ENCODE data around the gene TMEM187. TPM values are rescaled to one million over a fixed set of nuclear protein-coding genes. Genes with fewer than 3 reads are reported as not detected.

Gene TMEM187
- total RNA-seq, 1 donor from 2014 or later = 140 TPM

GRCh38 chrX:154019633-154020528 is 47.3 kb downstream of the TMEM187 start, which contains the start of gene IRAK1:
IRAK1 (minus strand) TSS chrX:154019902; CDS start chrX:154019812, 90 bp downstream.
- peak; percentile 44 for DNase-seq (ENCODE audit: low spot score)

GRCh38 chrX:154020536-154021115 is 48.1 kb downstream of the TMEM187 start:
- no peak for DNase-seq (ENCODE audit: low spot score)

- peak; percentile 45 for DNase-seq (ENCODE audit: low spot score)
These were observed 48.6 kb downstream of the TMEM187 start for GRCh38 chrX:154021131-154021611.

GRCh38 chrX:154022108-154022507 is 49.6 kb downstream of the TMEM187 start:
- DNase-seq (ENCODE audit: low spot score) = no peak

- DNase-seq (ENCODE audit: low spot score) = no peak
These were observed 50.9 kb downstream of the TMEM187 start for GRCh38 chrX:154023276-154024000.

GRCh38 chrX:154024271-154024670 is 51.7 kb downstream of the TMEM187 start:
- DNase-seq (ENCODE audit: low spot score) = no peak

- no peak for DNase-seq (ENCODE audit: low spot score)
These were observed 52.7 kb downstream of the TMEM187 start for GRCh38 chrX:154025230-154025629.

- DNase-seq (ENCODE audit: low spot score) = no peak
These were observed 53.8 kb downstream of the TMEM187 start for GRCh38 chrX:154026136-154027021.

- DNase-seq (ENCODE audit: low spot score) = no peak
These were observed 54.5 kb downstream of the TMEM187 start for GRCh38 chrX:154027022-154027402.

GRCh38 chrX:154027986-154028385 is 55.4 kb downstream of the TMEM187 start:
- no peak for DNase-seq (ENCODE audit: low spot score)

- DNase-seq (ENCODE audit: low spot score) = no peak
These were observed 56.1 kb downstream of the TMEM187 start for GRCh38 chrX:154028502-154029184.

- DNase-seq (ENCODE audit: low spot score) = no peak
These were observed 56.9 kb downstream of the TMEM187 start for GRCh38 chrX:154029439-154029838.

- no peak for DNase-seq (ENCODE audit: low spot score)
These were observed 57.7 kb downstream of the TMEM187 start for GRCh38 chrX:154030266-154030665.

- DNase-seq (ENCODE audit: low spot score) = no peak
These were observed 58.3 kb downstream of the TMEM187 start for GRCh38 chrX:154030715-154031305.

- no peak for DNase-seq (ENCODE audit: low spot score)
These were observed 59.6 kb downstream of the TMEM187 start for GRCh38 chrX:154032160-154032559.

- no peak for DNase-seq (ENCODE audit: low spot score)
These were observed 60.1 kb downstream of the TMEM187 start for GRCh38 chrX:154032653-154033052.

Measured in umbilical cord (tissue), 2 donors.